Measurements from ENCODE around the gene SLC5A3.

DNA sequence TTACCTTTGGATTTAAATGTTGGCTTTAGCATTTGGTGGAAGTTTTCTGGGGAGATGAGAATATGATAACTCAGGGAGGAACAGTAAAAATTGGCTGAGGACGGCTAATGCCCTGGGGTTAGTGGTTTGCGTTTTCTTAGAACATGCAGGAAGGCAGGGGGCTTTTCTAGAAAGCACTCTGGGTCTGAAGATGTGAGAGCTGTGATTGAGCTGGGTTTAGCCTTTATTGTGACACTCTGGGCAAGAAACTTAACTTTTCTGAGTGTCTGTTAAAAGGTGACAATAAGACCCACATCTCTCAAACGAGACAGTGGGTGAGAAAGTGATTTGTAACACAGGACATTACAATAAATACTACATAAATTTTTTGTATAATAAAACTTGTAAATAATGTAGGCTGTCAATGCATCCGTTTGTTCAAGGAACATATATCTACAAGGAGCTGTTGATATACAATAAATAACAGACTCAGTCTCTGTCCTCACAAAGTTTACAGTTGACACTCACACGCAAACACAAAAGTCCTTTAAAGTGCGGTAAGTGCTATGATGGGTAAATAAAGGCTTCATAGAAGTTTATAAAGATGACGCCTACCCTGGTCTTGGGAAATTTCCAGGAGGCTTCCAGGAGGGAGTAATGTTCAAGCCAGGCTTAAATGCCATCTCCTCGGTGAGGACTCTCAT lies 49.5 kb upstream of the SLC5A3 start:
- peak; percentile 57 for TF ChIP-seq POLR2AphosphoS5 (IDR thresholded peaks at IDR 0.05)
- TF ChIP-seq, protein P1, sequence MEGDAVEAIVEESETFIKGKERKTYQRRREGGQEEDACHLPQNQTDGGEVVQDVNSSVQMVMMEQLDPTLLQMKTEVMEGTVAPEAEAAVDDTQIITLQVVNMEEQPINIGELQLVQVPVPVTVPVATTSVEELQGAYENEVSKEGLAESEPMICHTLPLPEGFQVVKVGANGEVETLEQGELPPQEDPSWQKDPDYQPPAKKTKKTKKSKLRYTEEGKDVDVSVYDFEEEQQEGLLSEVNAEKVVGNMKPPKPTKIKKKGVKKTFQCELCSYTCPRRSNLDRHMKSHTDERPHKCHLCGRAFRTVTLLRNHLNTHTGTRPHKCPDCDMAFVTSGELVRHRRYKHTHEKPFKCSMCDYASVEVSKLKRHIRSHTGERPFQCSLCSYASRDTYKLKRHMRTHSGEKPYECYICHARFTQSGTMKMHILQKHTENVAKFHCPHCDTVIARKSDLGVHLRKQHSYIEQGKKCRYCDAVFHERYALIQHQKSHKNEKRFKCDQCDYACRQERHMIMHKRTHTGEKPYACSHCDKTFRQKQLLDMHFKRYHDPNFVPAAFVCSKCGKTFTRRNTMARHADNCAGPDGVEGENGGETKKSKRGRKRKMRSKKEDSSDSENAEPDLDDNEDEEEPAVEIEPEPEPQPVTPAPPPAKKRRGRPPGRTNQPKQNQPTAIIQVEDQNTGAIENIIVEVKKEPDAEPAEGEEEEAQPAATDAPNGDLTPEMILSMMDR (IDR thresholded peaks at IDR 0.05): no peak

All from gastroesophageal sphincter (tissue), 3 donors.